GM04503 (cell line): ENCODE measurements around the gene ECE1.
A peak's percentile ranks its signal among the peaks of the same experiment; 100 is the strongest.

Source experiments
- DNase-seq: peaks from one replicate; pipeline ENCODE4 v3.0.0-alpha.2; 2012; ENCODE audit warnings: low read depth

Gene ECE1

GRCh38 chr1:21308847-21309652 is 18.8 kb upstream of the ECE1 start:
- DNase-seq = no peak

DNA sequence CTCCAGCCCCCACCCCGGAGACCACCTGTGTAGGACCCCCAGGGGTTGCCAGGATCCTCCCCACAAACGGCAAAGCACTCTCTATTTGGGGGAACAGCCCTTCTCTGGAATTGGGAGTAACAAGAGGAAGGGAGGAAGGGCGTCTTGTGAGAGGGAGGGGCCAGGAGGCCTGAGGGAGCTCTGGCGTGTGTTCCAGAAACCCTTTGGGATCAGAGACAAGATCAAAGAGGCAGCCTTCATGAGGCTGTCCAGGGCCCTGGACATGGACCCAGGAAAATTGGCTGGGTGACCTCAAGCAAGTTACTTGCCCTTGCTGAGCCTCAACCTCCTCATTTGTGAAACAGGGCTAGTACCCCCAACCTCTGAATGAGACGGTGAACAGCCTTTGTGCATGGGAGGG is 18.1 kb upstream of the ECE1 start:
- no peak for DNase-seq

DNA sequence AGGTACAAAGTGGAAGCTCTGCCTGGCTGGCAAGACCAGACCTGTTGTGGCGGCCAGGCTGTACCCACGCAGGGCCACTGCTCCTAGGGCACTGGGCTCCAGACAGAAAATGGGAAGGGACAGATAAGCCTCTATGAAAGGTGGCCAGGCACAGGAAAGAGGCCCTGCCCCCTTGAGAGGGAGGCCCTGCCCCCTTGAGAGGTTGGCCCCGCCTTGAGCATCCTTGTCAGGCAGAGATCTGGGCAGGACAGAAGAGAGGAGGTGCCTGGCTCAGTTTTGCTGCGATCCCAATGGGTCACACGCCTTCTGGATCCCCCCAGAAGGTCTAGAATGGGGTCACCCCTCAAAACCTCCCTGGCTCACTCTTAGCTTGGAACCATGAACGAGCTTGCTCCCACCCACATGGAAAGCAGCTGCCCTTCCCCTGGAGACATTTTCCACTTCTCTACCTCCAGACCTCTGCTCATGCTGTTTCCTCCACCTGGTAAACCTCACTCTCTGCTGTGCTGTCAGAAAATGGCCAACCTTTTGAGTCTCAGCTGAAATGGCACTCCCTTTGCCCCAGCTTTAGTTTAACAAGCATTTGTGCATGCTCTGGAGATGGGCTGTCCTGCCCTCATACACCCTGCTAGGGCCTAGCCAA is 17.5 kb upstream of the ECE1 start:
- no peak for DNase-seq

DNA sequence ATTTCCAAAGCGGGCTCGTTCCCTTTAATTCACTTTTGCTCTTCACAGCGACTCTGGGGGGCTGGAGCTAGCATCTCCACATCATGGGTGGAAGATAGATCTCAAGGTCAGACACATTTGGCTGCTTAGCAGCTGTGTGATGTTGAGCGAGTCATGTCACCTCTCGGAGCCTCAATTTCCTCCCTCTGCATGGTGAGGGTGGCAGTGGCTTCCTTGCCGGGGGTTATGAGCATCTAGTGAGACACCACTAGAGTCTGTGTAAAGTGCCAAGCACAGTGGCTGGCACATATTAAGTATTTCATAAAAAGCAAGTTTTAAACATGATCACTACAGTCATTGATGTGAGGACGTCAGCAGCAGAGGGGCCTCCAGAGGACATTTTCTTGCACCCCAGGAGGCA is 16.9 kb upstream of the ECE1 start:
- DNase-seq = no peak

- DNase-seq = no peak
These were observed 15.6 kb upstream of the ECE1 start for GRCh38 chr1:21305900-21306189.

DNA sequence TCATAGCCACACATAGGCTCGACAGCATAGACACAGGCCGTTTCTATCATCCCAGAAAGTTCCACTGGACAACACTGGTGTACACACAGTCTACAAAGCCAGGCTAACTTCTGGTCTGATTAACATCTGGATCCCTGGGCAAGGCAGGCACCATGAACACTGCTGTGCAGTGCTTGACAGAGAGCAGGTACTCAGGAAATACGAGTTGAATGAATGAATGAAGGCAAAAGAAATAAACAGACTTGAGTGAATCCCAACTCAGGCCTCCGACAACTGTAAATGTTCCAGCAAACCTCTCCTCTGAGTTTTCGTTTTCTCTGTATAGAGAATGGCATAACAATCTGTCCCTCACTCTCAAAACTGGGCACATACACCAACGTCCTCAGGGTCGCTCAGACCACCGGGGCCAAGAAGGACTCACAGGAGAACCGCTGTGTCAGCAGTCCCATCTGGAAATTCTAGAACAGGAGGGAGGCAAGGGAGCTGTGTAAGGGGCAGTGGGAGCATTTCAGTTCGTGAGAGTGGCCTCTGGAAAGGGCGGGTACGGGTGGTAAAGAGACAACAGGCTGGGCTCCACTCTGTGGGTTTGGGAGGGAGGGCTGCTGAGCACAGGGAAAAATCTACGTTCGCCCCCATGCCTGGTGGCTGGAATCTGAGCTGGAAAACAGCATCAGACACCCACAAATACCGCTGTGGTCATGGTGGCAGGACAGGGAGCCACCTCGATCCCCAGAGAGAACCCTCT is 15.1 kb upstream of the ECE1 start:
- DNase-seq = no peak

GRCh38 chr1:21304488-21304887 is 14.2 kb upstream of the ECE1 start:
- DNase-seq = no peak

DNA sequence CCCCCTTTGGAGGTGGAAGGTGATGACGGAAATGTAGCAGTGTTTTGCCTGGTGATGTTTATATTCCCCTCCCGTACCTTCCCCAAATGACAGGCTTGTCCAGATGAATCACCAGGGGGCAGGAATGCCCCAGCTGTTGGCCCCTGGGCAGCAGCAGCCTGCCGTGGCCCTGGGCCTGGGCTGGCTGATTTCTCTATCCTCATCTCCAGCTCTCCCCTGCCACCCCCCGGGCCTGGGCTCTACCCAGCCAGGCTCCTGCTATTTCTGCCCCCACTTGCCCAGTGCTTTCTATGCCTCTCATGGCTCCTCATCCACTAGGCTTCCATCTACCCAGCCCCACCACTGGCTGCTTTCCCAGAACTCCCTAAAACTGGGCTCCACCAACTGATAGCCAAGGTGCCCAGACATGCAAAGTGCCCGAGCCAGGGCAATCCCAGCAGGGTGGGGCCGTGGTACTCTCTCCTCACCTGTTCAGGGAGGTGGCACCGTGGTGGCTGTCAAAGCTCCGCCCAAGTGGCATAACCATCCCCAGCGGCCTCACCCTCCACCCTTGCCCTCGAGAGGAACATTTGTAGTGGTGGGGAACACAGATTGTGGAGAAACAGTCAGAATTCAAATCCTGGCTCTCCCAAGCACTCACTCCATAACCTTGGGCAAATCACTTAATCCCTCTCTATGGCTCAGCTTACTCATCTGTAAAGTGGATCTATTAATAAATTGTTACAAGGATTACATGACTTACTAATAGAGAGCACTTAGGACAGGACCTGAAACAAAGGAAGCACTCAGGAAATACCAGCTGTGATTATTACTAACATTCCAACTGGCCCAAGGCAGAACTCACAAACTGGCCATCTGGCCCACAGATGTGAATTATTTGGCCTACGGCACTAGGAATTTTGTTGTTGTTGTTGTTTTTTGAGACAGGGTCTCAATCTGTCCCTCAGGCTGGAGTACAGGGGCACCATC is 12.8 kb upstream of the ECE1 start:
- DNase-seq = peak; percentile 70

- DNase-seq = no peak
These were observed 11.7 kb upstream of the ECE1 start for GRCh38 chr1:21301794-21302440.

GRCh38 chr1:21300774-21301173 is 10.5 kb upstream of the ECE1 start:
- DNase-seq = no peak

GRCh38 chr1:21299780-21300395 is 9.6 kb upstream of the ECE1 start:
- no peak for DNase-seq

- no peak for DNase-seq
These were observed 8.7 kb upstream of the ECE1 start for GRCh38 chr1:21298981-21299391.

GRCh38 chr1:21297975-21298374 is 7.7 kb upstream of the ECE1 start:
- DNase-seq = no peak

DNA sequence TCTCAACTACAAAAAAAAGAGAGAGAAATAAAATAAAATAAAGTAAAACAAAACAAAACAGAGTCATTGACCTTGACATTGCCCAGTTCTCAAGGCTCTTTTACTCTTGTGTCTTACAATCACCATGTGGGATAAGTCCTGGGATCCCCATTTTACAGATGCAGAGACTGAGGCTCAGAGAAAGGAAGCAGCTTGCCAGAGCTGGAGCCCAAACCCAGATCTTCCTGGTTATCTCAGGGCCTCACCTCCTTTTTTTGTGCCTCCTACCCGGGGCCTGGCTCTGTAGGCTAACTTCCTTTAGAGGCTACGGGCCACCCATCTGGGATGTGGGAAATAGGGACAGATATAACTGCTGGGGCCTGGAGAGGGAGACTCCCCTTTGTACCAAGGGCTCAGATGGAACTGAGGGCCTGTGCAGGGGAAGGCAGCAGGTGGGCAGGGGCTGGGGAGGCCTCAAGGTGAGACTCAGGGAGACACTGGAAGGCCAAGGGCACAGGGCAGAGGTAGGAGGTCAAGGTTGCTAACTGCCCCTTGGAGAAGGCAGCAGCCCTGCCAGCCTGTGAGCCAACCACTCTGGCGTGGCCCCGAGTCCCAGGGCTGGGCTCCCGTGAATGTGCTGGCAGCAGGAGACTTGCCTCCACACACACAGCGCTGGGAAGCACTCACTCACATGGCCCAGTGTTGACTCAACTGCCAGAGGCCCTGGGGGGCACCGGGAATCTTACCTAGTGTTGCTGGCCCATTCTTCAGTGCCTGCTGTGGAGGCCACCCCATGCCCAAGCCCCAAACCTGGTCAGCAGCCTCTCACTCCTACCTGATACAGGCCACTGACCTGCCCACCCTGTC is 6.5 kb upstream of the ECE1 start:
- DNase-seq = no peak

DNA sequence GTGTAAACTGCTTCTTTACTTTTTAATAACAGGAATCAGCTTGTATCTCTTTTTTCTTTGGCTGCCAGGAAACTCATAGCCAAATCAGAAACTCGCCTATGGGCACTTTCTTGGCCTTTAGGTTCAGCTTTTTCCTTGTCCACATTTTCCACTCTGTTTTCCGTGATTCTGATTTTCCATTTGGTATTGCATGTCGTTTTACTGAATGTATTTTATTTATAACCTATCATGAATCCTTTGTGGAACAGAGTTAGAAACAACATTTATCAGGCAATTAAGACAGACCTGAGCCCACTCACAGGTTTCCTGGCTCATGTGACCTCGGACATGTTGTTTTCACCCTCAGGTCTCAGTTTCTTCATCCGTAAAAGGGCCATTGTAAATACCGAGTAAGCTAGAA is 5.3 kb upstream of the ECE1 start:
- DNase-seq = no peak

- DNase-seq = no peak
These were observed 4.7 kb upstream of the ECE1 start for GRCh38 chr1:21295002-21295401.

DNA sequence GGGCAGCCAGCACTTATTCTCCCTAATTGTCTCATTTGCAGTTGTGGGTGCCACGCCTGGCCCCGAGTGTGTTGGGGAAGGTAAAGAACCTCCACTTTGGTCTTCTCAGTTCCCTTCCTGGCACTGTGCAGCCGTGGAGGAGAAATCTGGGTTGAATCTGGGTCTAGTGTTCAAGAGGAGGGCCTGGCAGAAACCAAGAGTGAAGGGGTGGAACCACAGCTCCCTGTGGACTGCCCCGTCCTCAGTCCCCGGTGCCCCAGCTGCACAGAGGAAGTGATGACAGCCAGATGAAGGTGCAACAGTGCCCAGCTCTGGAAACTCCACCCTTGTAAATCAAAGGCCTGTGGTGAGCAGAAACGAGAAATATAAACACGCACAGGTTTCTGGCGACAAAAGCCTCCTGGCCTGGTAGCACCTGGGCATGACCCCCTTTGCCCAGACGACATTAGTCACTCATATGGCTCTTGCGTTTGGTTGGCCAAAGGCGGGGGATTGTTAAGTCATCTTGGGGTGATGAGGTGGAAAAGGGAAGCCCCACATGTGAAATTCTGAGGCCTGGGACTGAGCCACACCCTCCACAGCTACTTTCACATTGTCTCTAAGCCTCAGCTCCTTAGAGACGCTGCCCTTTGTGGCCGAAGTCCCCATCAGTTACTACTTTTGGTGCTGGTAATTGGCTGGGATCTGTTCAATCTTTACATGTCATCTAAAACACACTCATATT is 4.2 kb upstream of the ECE1 start:
- no peak for DNase-seq

DNA sequence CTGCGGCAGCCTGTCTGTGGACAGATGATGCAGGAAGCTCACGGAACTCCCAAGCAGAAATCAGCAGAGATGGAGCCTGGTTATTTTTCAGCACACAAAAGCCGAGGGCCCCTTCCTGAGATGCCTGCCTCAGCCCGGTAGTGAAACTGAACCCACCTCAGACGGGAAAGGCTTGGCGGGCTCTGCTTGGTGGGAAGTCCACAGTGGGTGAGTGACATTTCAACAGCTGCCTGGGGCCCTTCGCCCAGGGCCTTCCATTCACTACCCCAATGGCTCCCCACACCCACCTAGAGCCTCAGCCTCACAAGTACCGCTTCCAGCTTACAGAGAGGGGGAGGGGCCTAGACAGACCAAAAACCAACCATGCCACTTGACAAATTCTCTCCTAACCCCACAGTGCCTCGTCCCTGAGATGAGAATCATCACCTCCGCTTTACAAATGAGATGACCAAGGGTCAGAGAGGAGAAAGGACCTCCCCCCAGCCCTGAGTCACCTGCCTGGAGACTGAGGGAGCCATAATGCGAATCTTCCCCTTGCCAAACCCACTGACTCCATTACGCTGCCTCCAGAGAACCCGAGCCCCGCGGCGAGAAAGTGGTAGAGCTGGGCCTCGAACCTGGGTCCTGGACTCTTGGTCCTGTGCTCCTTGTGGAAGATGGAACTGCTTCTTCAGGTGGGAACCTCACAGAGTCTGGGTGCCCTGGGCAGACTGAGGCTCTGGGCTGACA is 3.4 kb upstream of the ECE1 start:
- no peak for DNase-seq

GRCh38 chr1:21292984-21293536 is 2.8 kb upstream of the ECE1 start:
- no peak for DNase-seq
